ENCODE measurements around the gene ZNF254. TPM values are rescaled to one million over a fixed set of nuclear protein-coding genes. Genes with fewer than 3 reads are reported as not detected.

Gene ZNF254
- total RNA-seq, 1 donor from 2014 or later = 32.3 TPM

GRCh38 chr19:24055548-24055947 lies 31.4 kb upstream of the ZNF254 start:
- TF ChIP-seq, protein P1, sequence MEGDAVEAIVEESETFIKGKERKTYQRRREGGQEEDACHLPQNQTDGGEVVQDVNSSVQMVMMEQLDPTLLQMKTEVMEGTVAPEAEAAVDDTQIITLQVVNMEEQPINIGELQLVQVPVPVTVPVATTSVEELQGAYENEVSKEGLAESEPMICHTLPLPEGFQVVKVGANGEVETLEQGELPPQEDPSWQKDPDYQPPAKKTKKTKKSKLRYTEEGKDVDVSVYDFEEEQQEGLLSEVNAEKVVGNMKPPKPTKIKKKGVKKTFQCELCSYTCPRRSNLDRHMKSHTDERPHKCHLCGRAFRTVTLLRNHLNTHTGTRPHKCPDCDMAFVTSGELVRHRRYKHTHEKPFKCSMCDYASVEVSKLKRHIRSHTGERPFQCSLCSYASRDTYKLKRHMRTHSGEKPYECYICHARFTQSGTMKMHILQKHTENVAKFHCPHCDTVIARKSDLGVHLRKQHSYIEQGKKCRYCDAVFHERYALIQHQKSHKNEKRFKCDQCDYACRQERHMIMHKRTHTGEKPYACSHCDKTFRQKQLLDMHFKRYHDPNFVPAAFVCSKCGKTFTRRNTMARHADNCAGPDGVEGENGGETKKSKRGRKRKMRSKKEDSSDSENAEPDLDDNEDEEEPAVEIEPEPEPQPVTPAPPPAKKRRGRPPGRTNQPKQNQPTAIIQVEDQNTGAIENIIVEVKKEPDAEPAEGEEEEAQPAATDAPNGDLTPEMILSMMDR (IDR thresholded peaks at IDR 0.05; ENCODE audit: unreplicated experiment) = no peak
- no peaks in the 10 kb centered on the region for H3K4me1 Mint-ChIP-seq (ENCODE audit: unreplicated experiment)
- H3K4me3 Mint-ChIP-seq (ENCODE audit: unreplicated experiment) = no peak overlapping the region
- H3K27ac Mint-ChIP-seq (ENCODE audit: unreplicated experiment) = no peak overlapping the region
- DNase-seq (ENCODE audit: low spot score) = no peak
- peaks cover 54% of the 10 kb centered on the region for H3K36me3 Mint-ChIP-seq (ENCODE audit: low read depth, unreplicated experiment)
- H3K27me3 Mint-ChIP-seq (ENCODE audit: unreplicated experiment) = no peaks in the 10 kb centered on the region
- H3K9me3 Mint-ChIP-seq (ENCODE audit: unreplicated experiment) = no peaks in the 10 kb centered on the region

GRCh38 chr19:24057144-24057543 lies 29.8 kb upstream of the ZNF254 start:
- Mint-ChIP-seq H3K27me3 (ENCODE audit: unreplicated experiment) (no peaks in the 10 kb centered on the region), H3K4me3 (ENCODE audit: unreplicated experiment) (no peak overlapping the region), H3K27ac (ENCODE audit: unreplicated experiment) (no peak overlapping the region), H3K36me3 (ENCODE audit: low read depth, unreplicated experiment) (peaks cover 56% of the 10 kb centered on the region), H3K4me1 (ENCODE audit: unreplicated experiment) (no peaks in the 10 kb centered on the region), H3K9me3 (ENCODE audit: unreplicated experiment) (no peaks in the 10 kb centered on the region)
- DNase-seq (ENCODE audit: low spot score) = no peak
- TF ChIP-seq, protein P1 (IDR thresholded peaks at IDR 0.05; ENCODE audit: unreplicated experiment) = no peak

- no peak for DNase-seq (ENCODE audit: low spot score)
- TF ChIP-seq, protein P1 (IDR thresholded peaks at IDR 0.05; ENCODE audit: unreplicated experiment) = no peak
- H3K4me3 Mint-ChIP-seq (ENCODE audit: unreplicated experiment) = no peak overlapping the region
- H3K9me3 Mint-ChIP-seq (ENCODE audit: unreplicated experiment) = no peaks in the 10 kb centered on the region
- no peak overlapping the region for H3K27ac Mint-ChIP-seq (ENCODE audit: unreplicated experiment)
- H3K27me3 Mint-ChIP-seq (ENCODE audit: unreplicated experiment) = no peaks in the 10 kb centered on the region
- H3K36me3 Mint-ChIP-seq (ENCODE audit: low read depth, unreplicated experiment) = peaks cover 41% of the 10 kb centered on the region
- no peaks in the 10 kb centered on the region for H3K4me1 Mint-ChIP-seq (ENCODE audit: unreplicated experiment)
Observed at GRCh38 chr19:24059563-24060295, 27.3 kb upstream of the ZNF254 start.

DNA sequence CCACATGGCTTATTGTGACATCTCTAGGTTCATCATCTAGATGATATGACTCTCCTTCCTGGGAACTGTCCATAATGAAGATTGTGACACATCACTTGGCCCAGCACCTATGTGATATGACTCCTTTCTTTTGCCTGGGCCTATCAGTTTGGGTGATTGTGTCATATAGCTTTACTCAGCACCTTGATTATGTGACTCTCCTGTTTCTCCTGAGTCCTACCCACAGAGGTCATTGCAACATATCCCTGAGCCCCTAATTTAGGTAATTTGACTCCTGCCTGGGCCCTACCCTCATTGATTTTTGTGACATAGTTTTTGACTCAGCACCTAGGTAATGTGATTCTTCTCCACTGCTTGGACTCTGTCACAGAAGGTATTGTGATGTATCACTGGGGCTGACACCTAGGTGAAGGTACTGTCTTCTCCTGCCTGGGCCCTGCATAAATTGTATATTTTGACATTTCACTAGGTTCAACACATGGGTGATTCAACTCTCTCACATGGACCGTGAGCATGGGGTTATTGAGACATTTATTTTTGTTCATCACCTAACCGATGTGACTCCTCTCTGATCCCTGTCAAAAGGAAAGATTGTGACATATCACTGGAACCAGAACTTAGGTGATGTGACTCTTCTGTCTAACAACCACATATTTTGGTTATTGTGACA lies 26.2 kb upstream of the ZNF254 start:
- DNase-seq (ENCODE audit: low spot score) = no peak
- Mint-ChIP-seq H3K36me3 (ENCODE audit: low read depth, unreplicated experiment) (peaks cover 41% of the 10 kb centered on the region), H3K27me3 (ENCODE audit: unreplicated experiment) (no peaks in the 10 kb centered on the region), H3K4me1 (ENCODE audit: unreplicated experiment) (no peaks in the 10 kb centered on the region), H3K27ac (ENCODE audit: unreplicated experiment) (no peak overlapping the region), H3K4me3 (ENCODE audit: unreplicated experiment) (no peak overlapping the region), H3K9me3 (ENCODE audit: unreplicated experiment) (no peaks in the 10 kb centered on the region)
- TF ChIP-seq, protein P1 (IDR thresholded peaks at IDR 0.05; ENCODE audit: unreplicated experiment) = no peak

DNA sequence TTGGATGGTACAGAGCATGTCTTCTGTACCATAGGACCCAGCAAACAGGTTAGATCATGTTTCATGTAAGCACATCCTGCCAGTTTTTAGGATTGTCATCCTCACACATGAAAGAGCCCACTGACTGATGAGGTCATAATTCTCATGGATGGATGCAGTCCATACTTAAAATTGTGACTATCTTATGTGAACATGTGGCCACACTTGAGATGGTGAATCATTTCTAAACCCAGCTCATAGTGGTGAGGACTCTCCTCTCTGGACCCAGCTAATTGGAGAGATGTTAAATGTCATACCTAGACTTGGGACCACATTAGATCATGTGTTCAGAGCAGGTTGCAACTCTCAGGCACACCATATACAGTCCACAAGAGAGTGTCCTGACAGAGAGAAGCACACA lies 24.8 kb upstream of the ZNF254 start:
- TF ChIP-seq, protein P1 (IDR thresholded peaks at IDR 0.05; ENCODE audit: unreplicated experiment) = no peak
- DNase-seq (ENCODE audit: low spot score) = no peak
- no peak overlapping the region for H3K27ac Mint-ChIP-seq (ENCODE audit: unreplicated experiment)
- no peaks in the 10 kb centered on the region for H3K9me3 Mint-ChIP-seq (ENCODE audit: unreplicated experiment)
- H3K27me3 Mint-ChIP-seq (ENCODE audit: unreplicated experiment) = no peaks in the 10 kb centered on the region
- H3K4me1 Mint-ChIP-seq (ENCODE audit: unreplicated experiment) = no peaks in the 10 kb centered on the region
- H3K4me3 Mint-ChIP-seq (ENCODE audit: unreplicated experiment) = no peak overlapping the region
- peaks cover 41% of the 10 kb centered on the region for H3K36me3 Mint-ChIP-seq (ENCODE audit: low read depth, unreplicated experiment)
